ENCODE measurements around the gene BRCA2.
A peak's percentile ranks its signal among the peaks of the same experiment; 100 is the strongest.

DNA sequence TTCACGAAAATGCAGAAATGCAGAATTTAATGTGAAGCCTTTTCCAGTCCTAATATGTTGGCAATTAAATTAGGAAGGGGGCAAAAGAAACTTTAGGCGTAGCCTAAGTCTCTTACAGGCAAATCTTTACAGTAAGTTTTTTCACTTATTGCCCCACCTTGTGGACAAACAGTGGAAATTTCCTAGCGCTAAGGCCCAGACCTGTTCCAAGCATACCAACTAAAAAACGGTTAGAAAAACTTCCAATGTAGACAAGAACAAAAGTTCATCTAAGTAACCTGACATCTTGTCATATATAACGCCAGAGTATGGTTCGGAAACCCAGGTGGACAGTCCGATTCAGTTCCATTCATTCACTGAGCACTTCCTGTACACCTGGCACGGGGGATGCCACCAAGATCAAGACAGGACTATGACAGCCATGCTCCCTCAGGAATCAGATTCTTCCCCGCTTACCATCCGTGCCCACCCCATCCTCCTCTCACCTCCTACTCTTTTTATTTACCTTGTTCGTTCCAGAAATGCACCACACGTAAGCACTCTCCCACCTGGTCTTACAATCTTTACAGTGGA, 5.1 kb upstream of the BRCA2 start:
- TF ChIP-seq, protein P1, sequence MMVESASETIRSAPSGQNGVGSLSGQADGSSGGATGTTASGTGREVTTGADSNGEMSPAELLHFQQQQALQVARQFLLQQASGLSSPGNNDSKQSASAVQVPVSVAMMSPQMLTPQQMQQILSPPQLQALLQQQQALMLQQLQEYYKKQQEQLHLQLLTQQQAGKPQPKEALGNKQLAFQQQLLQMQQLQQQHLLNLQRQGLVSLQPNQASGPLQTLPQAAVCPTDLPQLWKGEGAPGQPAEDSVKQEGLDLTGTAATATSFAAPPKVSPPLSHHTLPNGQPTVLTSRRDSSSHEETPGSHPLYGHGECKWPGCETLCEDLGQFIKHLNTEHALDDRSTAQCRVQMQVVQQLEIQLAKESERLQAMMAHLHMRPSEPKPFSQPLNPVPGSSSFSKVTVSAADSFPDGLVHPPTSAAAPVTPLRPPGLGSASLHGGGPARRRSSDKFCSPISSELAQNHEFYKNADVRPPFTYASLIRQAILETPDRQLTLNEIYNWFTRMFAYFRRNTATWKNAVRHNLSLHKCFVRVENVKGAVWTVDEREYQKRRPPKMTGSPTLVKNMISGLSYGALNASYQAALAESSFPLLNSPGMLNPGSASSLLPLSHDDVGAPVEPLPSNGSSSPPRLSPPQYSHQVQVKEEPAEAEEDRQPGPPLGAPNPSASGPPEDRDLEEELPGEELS (CRISPR knock-in tag; IDR thresholded peaks at IDR 0.05) = no peak
- TF ChIP-seq FOXJ3 (CRISPR knock-in tag; IDR thresholded peaks at IDR 0.05; ENCODE audit: borderline replicate concordance) (no peak), ESRRA (CRISPR knock-in tag; IDR thresholded peaks at IDR 0.05; ENCODE audit: borderline replicate concordance) (no peak), ZNF263 (CRISPR knock-in tag; IDR thresholded peaks at IDR 0.05; ENCODE audit: low read depth) (no peak), TP53 (CRISPR knock-in tag; IDR thresholded peaks at IDR 0.05) (no peak)
- TF ChIP-seq, protein P2, sequence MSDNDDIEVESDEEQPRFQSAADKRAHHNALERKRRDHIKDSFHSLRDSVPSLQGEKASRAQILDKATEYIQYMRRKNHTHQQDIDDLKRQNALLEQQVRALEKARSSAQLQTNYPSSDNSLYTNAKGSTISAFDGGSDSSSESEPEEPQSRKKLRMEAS (CRISPR knock-in tag; IDR thresholded peaks at IDR 0.05) = no peak
- TF ChIP-seq, protein P3, sequence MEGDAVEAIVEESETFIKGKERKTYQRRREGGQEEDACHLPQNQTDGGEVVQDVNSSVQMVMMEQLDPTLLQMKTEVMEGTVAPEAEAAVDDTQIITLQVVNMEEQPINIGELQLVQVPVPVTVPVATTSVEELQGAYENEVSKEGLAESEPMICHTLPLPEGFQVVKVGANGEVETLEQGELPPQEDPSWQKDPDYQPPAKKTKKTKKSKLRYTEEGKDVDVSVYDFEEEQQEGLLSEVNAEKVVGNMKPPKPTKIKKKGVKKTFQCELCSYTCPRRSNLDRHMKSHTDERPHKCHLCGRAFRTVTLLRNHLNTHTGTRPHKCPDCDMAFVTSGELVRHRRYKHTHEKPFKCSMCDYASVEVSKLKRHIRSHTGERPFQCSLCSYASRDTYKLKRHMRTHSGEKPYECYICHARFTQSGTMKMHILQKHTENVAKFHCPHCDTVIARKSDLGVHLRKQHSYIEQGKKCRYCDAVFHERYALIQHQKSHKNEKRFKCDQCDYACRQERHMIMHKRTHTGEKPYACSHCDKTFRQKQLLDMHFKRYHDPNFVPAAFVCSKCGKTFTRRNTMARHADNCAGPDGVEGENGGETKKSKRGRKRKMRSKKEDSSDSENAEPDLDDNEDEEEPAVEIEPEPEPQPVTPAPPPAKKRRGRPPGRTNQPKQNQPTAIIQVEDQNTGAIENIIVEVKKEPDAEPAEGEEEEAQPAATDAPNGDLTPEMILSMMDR (IDR thresholded peaks at IDR 0.05) = 0 out of 2 replicates have a peak, but pooled peaks have one; percentile 35
- TF ChIP-seq, protein P4, sequence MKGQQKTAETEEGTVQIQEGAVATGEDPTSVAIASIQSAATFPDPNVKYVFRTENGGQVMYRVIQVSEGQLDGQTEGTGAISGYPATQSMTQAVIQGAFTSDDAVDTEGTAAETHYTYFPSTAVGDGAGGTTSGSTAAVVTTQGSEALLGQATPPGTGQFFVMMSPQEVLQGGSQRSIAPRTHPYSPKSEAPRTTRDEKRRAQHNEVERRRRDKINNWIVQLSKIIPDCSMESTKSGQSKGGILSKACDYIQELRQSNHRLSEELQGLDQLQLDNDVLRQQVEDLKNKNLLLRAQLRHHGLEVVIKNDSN (CRISPR knock-in tag; IDR thresholded peaks at IDR 0.05) = no peak

Data from WTC11 (cell line).